ENCODE results near the gene AUTS2. TPM values are rescaled to one million over a fixed set of nuclear protein-coding genes. Genes with fewer than 3 reads are reported as not detected.
A peak's percentile ranks its signal among the peaks of the same experiment; 100 is the strongest.

Gene AUTS2
- total and polyA plus RNA-seq, 2 experiments from 2014 or later, result 3.0 to 4.4 TPM

- DNase-seq, result no peak
Observed at GRCh38 chr7:70680743-70681468, 1082.6 kb downstream of the AUTS2 start.

GRCh38 chr7:70681469-70682350, 1083.4 kb downstream of the AUTS2 start:
- H3K9me2 ChIP-seq (ENCODE audit: insufficient read depth), result no peaks in the 10 kb centered on the region
- peaks cover 26% of the 10 kb centered on the region for H3K4me1 ChIP-seq (ENCODE audit: insufficient read depth)
- in situ Hi-C loops (cut with MboI), result loop anchor here (10.0 to 25.0 kb wide), 2 partner anchors 494 to 627 kb away; no protein-coding TSS in a partner anchor
- TF ChIP-seq EZH2 (IDR thresholded peaks at IDR 0.05; ENCODE audit: insufficient read depth, poor library complexity, severe bottlenecking) (no peak), EZH2phosphoT487 (IDR thresholded peaks at IDR 0.05; ENCODE audit: insufficient read depth, low read depth) (no peak)
- H3K27ac ChIP-seq, result no peak overlapping the region
- no peak overlapping the region for H3K9ac ChIP-seq
- H3K9me3 ChIP-seq (ENCODE audit: low read depth), result no peaks in the 10 kb centered on the region
- H3K36me3 ChIP-seq (ENCODE audit: low read depth), result no peaks in the 10 kb centered on the region
- no peak for DNase-seq
- H3K4me3 ChIP-seq, result no peak overlapping the region
- no peak overlapping the region for H2AFZ ChIP-seq
- H3K79me2 ChIP-seq (ENCODE audit: insufficient read depth), result no peaks in the 10 kb centered on the region
- H3K27me3 ChIP-seq (replicated peaks; ENCODE audit: insufficient read depth), result no peaks in the 10 kb centered on the region
- H3K4me2 ChIP-seq (ENCODE audit: unreplicated experiment), result no peak overlapping the region
- H4K20me1 ChIP-seq (ENCODE audit: insufficient read depth), result no peaks in the 10 kb centered on the region
- WGBS, 2 experiments (ENCODE audit: low coverage in 1 of 2, low lambda C conversion rate in 2 of 2, missing lambda C conversion rate in 2 of 2), result 86 to 87% methylated on average over 12 of the region's 12 CpGs
- peaks cover 22% of the 10 kb centered on the region; the same call in 1 of the 2 replicates for H3F3A ChIP-seq (ENCODE audit: insufficient read depth)

More at GRCh38 chr7:70680743-70681468, 1082.6 kb downstream of the AUTS2 start:
- no peak overlapping the region for H3K9ac ChIP-seq
- no peaks in the 10 kb centered on the region for H3K9me3 ChIP-seq (ENCODE audit: low read depth)
- H2AFZ ChIP-seq, result no peak overlapping the region
- H4K20me1 ChIP-seq (ENCODE audit: insufficient read depth), result no peaks in the 10 kb centered on the region
- TF ChIP-seq EZH2phosphoT487 (IDR thresholded peaks at IDR 0.05; ENCODE audit: insufficient read depth, low read depth) (no peak), EZH2 (IDR thresholded peaks at IDR 0.05; ENCODE audit: insufficient read depth, poor library complexity, severe bottlenecking) (no peak)
- H3K4me3 ChIP-seq, result no peak overlapping the region
- peaks cover 22% of the 10 kb centered on the region; the same call in 1 of the 2 replicates for H3F3A ChIP-seq (ENCODE audit: insufficient read depth)
- H3K36me3 ChIP-seq (ENCODE audit: low read depth), result no peaks in the 10 kb centered on the region
- H3K79me2 ChIP-seq (ENCODE audit: insufficient read depth), result no peaks in the 10 kb centered on the region
- no peaks in the 10 kb centered on the region for H3K9me2 ChIP-seq (ENCODE audit: insufficient read depth)
- H3K4me1 ChIP-seq (ENCODE audit: insufficient read depth), result peaks cover 26% of the 10 kb centered on the region
- in situ Hi-C loops (cut with MboI), result loop anchor here (10.0 to 25.0 kb wide), 2 partner anchors 494 to 626 kb away; no protein-coding TSS in a partner anchor
- no peak overlapping the region for H3K27ac ChIP-seq
- no peaks in the 10 kb centered on the region for H3K27me3 ChIP-seq (replicated peaks; ENCODE audit: insufficient read depth)
- WGBS, 2 experiments (ENCODE audit: low coverage in 1 of 2, low lambda C conversion rate in 2 of 2, missing lambda C conversion rate in 2 of 2), result 33 to 37% methylated on average over 15 of the region's 15 CpGs
- H3K4me2 ChIP-seq (ENCODE audit: unreplicated experiment), result no peak overlapping the region

- 89 to 96% methylated on average over 8 of the region's 8 CpGs for WGBS, 2 experiments (ENCODE audit: low coverage in 1 of 2, low lambda C conversion rate in 2 of 2, missing lambda C conversion rate in 2 of 2)
- TF ChIP-seq EZH2 (IDR thresholded peaks at IDR 0.05; ENCODE audit: insufficient read depth, poor library complexity, severe bottlenecking), result no peak
- TF ChIP-seq EZH2phosphoT487 (IDR thresholded peaks at IDR 0.05; ENCODE audit: insufficient read depth, low read depth), result no peak
- Histone ChIP-seq H3K9me3 (ENCODE audit: low read depth) (no peaks in the 10 kb centered on the region), H4K20me1 (ENCODE audit: insufficient read depth) (no peaks in the 10 kb centered on the region), H3K36me3 (ENCODE audit: low read depth) (no peaks in the 10 kb centered on the region), H3K27ac (no peak overlapping the region), H3K4me3 (no peak overlapping the region), H3K4me2 (ENCODE audit: unreplicated experiment) (no peak overlapping the region), H3K9me2 (ENCODE audit: insufficient read depth) (no peaks in the 10 kb centered on the region), H3F3A (ENCODE audit: insufficient read depth) (peaks cover 17% of the 10 kb centered on the region; the same call in 1 of the 2 replicates), H3K4me1 (ENCODE audit: insufficient read depth) (peaks cover 15% of the 10 kb centered on the region), H3K9ac (no peak overlapping the region), H2AFZ (no peak overlapping the region), H3K27me3 (replicated peaks; ENCODE audit: insufficient read depth) (no peaks in the 10 kb centered on the region), H3K79me2 (ENCODE audit: insufficient read depth) (no peaks in the 10 kb centered on the region)
- in situ Hi-C loops (cut with MboI), result loop anchor here (10.0 to 25.0 kb wide), 2 partner anchors 497 to 629 kb away; no protein-coding TSS in a partner anchor
- DNase-seq, result no peak
Observed at GRCh38 chr7:70684173-70684572, 1085.9 kb downstream of the AUTS2 start.

GRCh38 chr7:70693321-70693685, 1095.0 kb downstream of the AUTS2 start:
- Histone ChIP-seq H3F3A (ENCODE audit: insufficient read depth) (no peaks in the 10 kb centered on the region; the same call in 1 of the 2 replicates), H3K27ac (no peak overlapping the region), H3K4me3 (peak overlapping the region; percentile 84), H3K4me1 (ENCODE audit: insufficient read depth) (no peaks in the 10 kb centered on the region; the same call in none of the 2 replicates), H3K4me2 (ENCODE audit: unreplicated experiment) (peak overlapping the region; percentile 44), H4K20me1 (ENCODE audit: insufficient read depth) (no peaks in the 10 kb centered on the region), H3K79me2 (ENCODE audit: insufficient read depth) (peaks cover 25% of the 10 kb centered on the region), H3K36me3 (ENCODE audit: low read depth) (no peaks in the 10 kb centered on the region), H3K9me3 (ENCODE audit: low read depth) (no peaks in the 10 kb centered on the region), H3K9me2 (ENCODE audit: insufficient read depth) (no peaks in the 10 kb centered on the region), H2AFZ (peak overlapping the region; percentile 68), H3K9ac (peak overlapping the region; percentile 28), H3K27me3 (replicated peaks; ENCODE audit: insufficient read depth) (no peaks in the 10 kb centered on the region)
- DNase-seq, result peak; percentile 79
- TF ChIP-seq EZH2 (IDR thresholded peaks at IDR 0.05; ENCODE audit: insufficient read depth, poor library complexity, severe bottlenecking), result no peak
- no peak for TF ChIP-seq EZH2phosphoT487 (IDR thresholded peaks at IDR 0.05; ENCODE audit: insufficient read depth, low read depth)
- WGBS, 2 experiments (ENCODE audit: low coverage in 1 of 2, low lambda C conversion rate in 2 of 2, missing lambda C conversion rate in 2 of 2), result 7 to 10% methylated on average over 9 of the region's 9 CpGs
- in situ Hi-C loops (cut with MboI), result loop anchor here (25.0 kb wide), 1 partner anchor 506 kb away; no protein-coding TSS in a partner anchor

Data from GM23248 (cell line).